ENCODE measurements around the gene STX18.

- TF ChIP-seq CREM (IDR thresholded peaks at IDR 0.05; ENCODE audit: low read depth) = no peak
- no peak for TF ChIP-seq ELK1 (IDR thresholded peaks at IDR 0.05; ENCODE audit: low read depth, low read length)
- TF ChIP-seq, protein P1, sequence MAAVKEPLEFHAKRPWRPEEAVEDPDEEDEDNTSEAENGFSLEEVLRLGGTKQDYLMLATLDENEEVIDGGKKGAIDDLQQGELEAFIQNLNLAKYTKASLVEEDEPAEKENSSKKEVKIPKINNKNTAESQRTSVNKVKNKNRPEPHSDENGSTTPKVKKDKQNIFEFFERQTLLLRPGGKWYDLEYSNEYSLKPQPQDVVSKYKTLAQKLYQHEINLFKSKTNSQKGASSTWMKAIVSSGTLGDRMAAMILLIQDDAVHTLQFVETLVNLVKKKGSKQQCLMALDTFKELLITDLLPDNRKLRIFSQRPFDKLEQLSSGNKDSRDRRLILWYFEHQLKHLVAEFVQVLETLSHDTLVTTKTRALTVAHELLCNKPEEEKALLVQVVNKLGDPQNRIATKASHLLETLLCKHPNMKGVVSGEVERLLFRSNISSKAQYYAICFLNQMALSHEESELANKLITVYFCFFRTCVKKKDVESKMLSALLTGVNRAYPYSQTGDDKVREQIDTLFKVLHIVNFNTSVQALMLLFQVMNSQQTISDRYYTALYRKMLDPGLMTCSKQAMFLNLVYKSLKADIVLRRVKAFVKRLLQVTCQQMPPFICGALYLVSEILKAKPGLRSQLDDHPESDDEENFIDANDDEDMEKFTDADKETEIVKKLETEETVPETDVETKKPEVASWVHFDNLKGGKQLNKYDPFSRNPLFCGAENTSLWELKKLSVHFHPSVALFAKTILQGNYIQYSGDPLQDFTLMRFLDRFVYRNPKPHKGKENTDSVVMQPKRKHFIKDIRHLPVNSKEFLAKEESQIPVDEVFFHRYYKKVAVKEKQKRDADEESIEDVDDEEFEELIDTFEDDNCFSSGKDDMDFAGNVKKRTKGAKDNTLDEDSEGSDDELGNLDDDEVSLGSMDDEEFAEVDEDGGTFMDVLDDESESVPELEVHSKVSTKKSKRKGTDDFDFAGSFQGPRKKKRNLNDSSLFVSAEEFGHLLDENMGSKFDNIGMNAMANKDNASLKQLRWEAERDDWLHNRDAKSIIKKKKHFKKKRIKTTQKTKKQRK (IDR thresholded peaks at IDR 0.05; ENCODE audit: low read depth, low read length) = no peak
- no peak for TF ChIP-seq ZNF622 (IDR thresholded peaks at IDR 0.05)
Observed at GRCh38 chr4:4383085-4383484, 158.8 kb downstream of the STX18 start.
